ENCODE data around the gene POMT2.

Gene POMT2

GRCh38 chr14:77265561-77266335 is 54.9 kb downstream of the POMT2 start:
- no peak for DNase-seq

GRCh38 chr14:77265187-77265515 is 55.5 kb downstream of the POMT2 start:
- no peak for DNase-seq

GRCh38 chr14:77264466-77265186 is 56.1 kb downstream of the POMT2 start:
- no peak for DNase-seq

GRCh38 chr14:77260631-77261030 is 60.1 kb downstream of the POMT2 start:
- DNase-seq = no peak

- DNase-seq = no peak
Observed at GRCh38 chr14:77260199-77260598, 60.5 kb downstream of the POMT2 start.

- no peak for DNase-seq
Observed at GRCh38 chr14:77259025-77259715, 61.5 kb downstream of the POMT2 start.

- DNase-seq = no peak
Observed at GRCh38 chr14:77258566-77258965, 62.1 kb downstream of the POMT2 start.

GRCh38 chr14:77257700-77258099 is 63.0 kb downstream of the POMT2 start:
- no peak for DNase-seq

- DNase-seq = no peak
Observed at GRCh38 chr14:77256694-77257093, 64.0 kb downstream of the POMT2 start.

- DNase-seq = no peak
Observed at GRCh38 chr14:77253333-77254190, 67.1 kb downstream of the POMT2 start.

- DNase-seq = no peak
Observed at GRCh38 chr14:77251870-77252269, 68.8 kb downstream of the POMT2 start.

GRCh38 chr14:77250927-77251326 is 69.8 kb downstream of the POMT2 start:
- DNase-seq = no peak

- no peak for DNase-seq
Observed at GRCh38 chr14:77249286-77249685, 71.4 kb downstream of the POMT2 start.

GRCh38 chr14:77248666-77249065 is 72.0 kb downstream of the POMT2 start:
- no peak for DNase-seq

GRCh38 chr14:77246784-77247183 is 73.9 kb downstream of the POMT2 start:
- no peak for DNase-seq

- DNase-seq = no peak
Observed at GRCh38 chr14:77245820-77246219, 74.9 kb downstream of the POMT2 start.

- no peak for DNase-seq
Observed at GRCh38 chr14:77243853-77244252, 76.8 kb downstream of the POMT2 start.

GRCh38 chr14:77242752-77243151 is 77.9 kb downstream of the POMT2 start:
- no peak for DNase-seq

GRCh38 chr14:77241955-77242354 is 78.7 kb downstream of the POMT2 start:
- DNase-seq = no peak

- no peak for DNase-seq
Observed at GRCh38 chr14:77240336-77240915, 80.3 kb downstream of the POMT2 start.

- no peak for DNase-seq
Observed at GRCh38 chr14:77239412-77239811, 81.3 kb downstream of the POMT2 start.

GRCh38 chr14:77238996-77239395 is 81.7 kb downstream of the POMT2 start:
- DNase-seq = no peak

GRCh38 chr14:77238356-77238755 is 82.3 kb downstream of the POMT2 start:
- no peak for DNase-seq
